ENCODE data around the gene CAMK2B.

- no peak for TF ChIP-seq CTCF (IDR thresholded peaks at IDR 0.05)
- TF ChIP-seq EZH2 (IDR thresholded peaks at IDR 0.05), result no peak
- TF ChIP-seq EZH2phosphoT487 (IDR thresholded peaks at IDR 0.05), result no peak
These were observed 4.9 kb upstream of the CAMK2B start for GRCh38 chr7:44330331-44330730.
